GM18861 (cell line): ENCODE measurements around the gene GRM7.

Experiments
- ATAC-seq: cut with Tn5 transposase; IDR thresholded peaks from one replicate; pipeline ENCODE4 v1.9.1; 2021; ENCODE audit not compliant: unreplicated experiment

Gene GRM7

DNA sequence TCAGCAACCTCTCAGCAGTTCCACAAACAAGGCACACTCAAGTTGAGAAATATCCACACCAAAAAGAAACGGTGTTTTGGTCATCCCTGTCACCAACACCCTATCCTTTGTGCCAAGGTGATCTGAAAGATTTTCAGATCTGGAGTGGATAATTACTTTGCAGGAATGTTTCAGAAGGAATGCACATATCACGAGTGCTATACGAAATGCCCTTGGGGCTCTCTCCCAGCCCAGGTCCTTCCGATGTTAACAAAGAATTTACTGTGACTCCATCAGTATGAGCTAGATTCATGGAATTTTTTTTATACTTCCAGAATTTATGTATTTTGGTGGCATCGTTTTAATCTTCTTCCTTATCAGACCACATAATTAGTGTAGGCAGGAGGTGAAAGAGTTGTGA lies 105.0 kb downstream of the GRM7 start:
- no peak for ATAC-seq

DNA sequence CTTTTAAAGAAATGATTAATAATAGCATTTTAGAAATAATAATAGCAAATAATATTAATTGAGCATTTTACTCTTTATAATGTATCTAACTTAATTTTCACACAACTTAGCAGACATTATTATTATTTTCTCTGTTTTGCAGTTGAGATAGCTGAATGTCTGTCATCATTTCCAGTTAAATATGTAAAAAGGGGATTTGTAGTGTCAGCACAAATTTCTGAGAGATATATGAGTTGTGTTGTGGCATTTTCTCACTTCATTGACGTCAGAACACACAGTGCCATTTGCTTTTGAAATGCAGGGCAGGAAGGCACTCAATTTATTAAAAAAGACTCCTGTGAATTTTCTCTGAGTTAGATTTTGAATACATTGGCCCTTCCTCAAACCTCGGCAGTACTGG lies 111.0 kb downstream of the GRM7 start:
- ATAC-seq = no peak

GRCh38 chr3:6985848-6986247 lies 124.9 kb downstream of the GRM7 start:
- no peak for ATAC-seq

DNA sequence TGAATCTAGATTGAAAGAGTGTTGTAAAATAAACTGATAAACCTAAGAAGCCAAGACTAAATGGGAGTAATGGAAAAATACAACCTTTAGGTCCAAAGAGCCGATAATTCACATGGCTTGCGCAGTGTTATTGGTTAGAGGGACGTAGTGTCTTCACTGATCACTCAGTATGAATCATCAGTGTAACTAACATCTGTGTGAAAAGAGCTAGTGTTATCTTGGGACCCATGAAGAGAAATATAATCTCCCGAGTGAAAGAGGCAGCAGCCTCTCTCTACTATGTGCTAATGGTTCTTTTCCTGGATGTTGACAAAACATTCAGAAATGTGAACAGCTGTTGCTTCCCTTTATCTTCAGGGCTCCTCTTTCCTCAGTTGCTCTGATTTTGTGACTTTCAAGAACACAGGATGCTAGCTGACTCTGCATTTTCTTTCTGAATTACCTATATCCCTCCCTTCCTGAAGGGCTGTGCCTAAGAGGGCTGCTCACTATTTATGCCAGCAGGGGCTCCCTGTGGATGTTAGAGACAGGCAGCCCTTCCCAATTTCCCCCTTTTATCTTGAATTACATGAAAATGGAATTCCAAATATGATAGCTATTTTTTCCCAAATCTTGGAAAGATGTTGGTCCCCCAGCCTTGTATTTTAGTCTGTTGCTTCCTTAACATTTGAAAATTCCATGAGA lies 128.8 kb downstream of the GRM7 start:
- no peak for ATAC-seq

DNA sequence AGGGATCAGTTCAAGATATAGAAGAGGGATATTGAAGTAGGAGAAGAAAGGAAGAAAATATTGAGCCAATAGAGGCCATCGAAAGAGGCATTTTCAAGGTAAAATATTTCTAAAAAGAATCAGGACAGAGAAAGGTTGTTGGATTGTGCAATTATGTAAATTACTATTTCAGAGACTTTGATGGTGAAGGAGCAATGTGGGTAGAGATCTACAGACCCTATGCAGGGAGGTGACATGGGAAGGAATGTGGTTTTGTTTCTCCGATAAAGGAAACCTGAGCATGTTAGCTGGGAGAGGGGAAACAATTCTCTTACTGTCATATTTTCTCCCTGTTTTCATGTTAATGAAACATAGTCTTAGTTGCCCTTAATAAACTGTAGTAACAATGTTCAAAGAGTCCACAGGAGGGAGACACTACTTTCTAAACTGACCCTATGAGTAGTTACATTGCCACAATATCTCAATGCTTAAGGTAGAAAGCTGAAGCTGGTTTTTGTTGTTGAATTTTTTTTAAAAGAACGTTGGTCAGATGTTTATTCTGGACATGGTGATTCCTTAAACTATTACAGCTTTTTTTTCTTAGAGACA lies 133.3 kb downstream of the GRM7 start:
- no peak for ATAC-seq

DNA sequence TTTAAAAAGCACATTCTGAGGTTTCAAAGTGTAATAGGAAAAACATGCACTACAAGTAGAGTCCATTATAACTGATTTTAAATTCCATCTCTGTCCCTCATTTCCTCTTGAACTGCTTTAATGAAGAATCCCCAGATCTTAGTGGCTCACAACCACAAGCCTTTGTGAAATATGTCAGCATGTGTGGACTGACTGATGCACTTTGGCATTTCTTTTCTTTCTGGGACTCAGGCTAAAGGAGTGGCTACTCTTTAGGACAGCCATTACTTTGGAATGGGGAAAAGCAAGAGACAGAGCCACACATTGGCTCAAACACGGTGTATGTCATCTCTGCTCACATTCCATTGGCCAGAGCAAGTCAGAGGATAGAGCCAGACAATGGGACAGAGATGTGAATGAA lies 139.6 kb downstream of the GRM7 start:
- no peak for ATAC-seq

DNA sequence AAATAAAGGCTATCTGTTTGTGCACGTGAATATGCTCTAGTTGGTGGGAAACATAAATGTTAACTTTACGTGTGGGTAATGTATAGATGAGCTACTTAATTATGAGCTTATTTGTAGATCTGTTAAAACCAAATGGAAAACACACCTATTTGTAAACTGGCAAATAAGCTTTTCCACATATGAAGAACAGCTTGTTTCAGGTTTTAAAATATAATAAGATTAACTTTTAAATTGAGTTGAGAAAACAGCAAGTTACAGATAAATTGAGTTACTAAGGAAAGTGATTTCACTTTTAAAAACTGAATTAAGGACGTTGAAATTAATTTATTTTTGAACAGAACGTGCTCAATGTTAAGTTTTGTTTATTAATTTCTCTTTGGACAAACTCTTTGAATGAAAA lies 140.5 kb downstream of the GRM7 start:
- ATAC-seq = no peak

- ATAC-seq = no peak
Measured at GRCh38 chr3:7015683-7016440, 154.9 kb downstream of the GRM7 start.

- no peak for ATAC-seq
Measured at GRCh38 chr3:7025581-7026300, 164.8 kb downstream of the GRM7 start.

DNA sequence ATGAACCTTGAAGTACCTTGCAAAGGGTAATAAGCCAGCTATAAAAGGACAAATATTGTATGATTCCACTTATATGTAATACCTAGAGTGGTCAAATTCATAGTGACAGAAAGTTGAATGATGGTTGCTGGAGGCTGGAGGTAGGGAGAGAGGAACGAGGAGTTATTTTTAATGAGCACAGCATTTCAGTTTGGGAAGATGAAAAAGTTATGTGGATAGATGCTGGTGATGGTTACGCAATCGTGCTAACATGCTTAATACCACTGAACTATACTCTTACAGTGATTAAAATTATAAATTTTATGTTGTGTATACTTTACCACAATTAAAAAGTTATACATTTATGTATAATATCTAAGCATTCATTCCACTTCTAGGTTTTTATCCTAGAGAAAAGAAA lies 168.6 kb downstream of the GRM7 start:
- ATAC-seq = no peak

- no peak for ATAC-seq
Measured at GRCh38 chr3:7038394-7038793, 177.5 kb downstream of the GRM7 start.

DNA sequence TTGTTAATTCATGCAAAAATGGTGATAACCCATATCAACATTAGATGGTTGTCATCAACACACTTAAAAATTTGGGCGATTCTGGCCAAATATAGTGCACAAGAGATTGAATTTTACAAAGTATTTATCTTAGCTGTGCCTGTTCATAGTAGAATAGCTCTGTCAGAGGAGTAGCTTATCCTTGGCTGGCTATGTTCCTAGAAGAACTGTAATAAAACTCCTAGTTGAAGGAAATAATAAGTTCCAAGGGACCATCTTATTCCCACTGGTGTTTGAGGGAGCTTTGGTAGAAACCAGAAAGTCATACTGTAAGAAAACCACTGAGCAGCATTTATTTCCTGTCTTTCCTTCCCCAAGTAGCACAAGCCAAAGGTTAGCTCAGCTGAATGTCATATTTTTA lies 201.8 kb downstream of the GRM7 start:
- ATAC-seq = no peak

GRCh38 chr3:7070461-7070860 lies 209.5 kb downstream of the GRM7 start:
- ATAC-seq = no peak

DNA sequence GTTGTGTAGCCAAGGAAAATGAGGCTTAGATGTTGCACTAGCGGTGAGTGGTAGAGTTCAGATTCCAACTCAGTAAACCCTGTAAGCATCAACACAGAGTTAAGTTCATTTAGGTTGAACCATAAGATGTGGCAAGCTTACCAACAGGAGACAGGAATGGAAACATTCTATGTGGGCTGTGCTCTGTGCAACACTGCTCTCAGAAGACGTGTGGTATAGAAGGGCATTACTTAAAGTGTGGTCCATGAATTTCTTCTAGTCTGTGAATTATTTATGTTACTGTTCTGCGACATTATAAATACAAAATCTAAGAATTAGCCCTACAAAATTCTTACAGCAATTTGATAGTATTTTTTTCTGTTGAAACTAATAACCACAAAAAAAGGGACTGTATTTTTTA lies 213.3 kb downstream of the GRM7 start:
- ATAC-seq = no peak

GRCh38 chr3:7075117-7075516 lies 214.2 kb downstream of the GRM7 start:
- ATAC-seq = no peak

- ATAC-seq = no peak
Measured at GRCh38 chr3:7075901-7076300, 215.0 kb downstream of the GRM7 start.

- no peak for ATAC-seq
Measured at GRCh38 chr3:7082244-7082643, 221.3 kb downstream of the GRM7 start.

GRCh38 chr3:7086417-7086816 lies 225.5 kb downstream of the GRM7 start:
- ATAC-seq = no peak

GRCh38 chr3:7095116-7095515 lies 234.2 kb downstream of the GRM7 start:
- no peak for ATAC-seq

DNA sequence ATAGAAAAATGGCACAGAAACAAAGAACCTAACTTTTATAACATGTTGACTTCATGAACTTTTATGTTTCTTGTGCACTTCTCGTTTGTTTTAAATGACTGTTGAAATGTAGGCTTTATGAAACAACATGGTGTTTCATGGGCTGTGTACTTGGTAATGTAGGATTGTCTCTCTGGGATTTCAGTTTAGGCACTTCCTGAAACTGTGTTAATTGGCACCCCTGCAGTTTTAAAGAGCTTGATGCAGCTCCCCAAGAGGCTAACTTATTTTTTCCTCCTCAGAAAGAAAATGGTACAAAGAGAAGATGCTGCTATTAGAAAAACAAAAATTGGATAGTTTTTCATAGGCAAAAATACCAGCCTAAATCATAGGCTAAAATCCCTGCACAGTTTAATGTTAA lies 239.2 kb downstream of the GRM7 start:
- no peak for ATAC-seq

GRCh38 chr3:7106635-7107034 lies 245.7 kb downstream of the GRM7 start:
- no peak for ATAC-seq
